GM15510 (cell line): ENCODE measurements around the gene BIK.

Source experiments
- POLR2A ChIP-seq: IDR thresholded peaks from 3 replicates; pipeline ENCODE4 v1.6.1; 2011; ENCODE audit warnings: borderline replicate concordance; ENCODE audit not compliant: insufficient read length; ENCODE audit errors: extremely low read depth

The BIK gene

DNA sequence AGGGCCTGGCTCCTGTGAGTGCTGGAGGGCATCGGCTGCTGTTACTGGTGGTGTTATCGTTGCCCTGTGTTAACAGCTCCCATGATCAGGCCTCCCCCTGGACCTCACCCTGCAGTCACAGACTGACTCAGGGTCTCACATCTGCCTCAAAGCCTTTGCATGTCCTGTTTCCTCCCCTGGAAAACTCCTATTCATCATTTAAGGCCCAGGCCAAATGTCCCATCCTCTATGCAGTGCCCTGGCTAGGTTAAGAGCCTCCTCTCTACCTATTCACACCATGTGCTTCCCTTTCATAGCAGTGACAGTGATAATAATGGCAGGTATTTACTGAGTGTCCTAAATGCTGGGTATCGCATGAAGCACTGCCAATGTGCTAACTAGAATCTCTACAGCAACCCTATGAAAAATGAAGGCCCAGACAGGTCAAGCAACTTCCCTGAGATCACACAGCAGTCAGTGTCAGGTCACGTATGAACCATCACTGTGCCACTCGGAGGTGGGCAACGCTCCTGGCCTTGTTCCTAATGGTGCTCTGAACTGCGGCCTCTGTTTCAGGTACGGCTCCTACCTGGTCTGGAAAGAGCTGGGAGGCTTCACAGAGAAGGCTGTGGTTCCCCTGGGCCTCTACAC, 50.1 kb downstream of the BIK start:
- no peak for TF ChIP-seq POLR2A

DNA sequence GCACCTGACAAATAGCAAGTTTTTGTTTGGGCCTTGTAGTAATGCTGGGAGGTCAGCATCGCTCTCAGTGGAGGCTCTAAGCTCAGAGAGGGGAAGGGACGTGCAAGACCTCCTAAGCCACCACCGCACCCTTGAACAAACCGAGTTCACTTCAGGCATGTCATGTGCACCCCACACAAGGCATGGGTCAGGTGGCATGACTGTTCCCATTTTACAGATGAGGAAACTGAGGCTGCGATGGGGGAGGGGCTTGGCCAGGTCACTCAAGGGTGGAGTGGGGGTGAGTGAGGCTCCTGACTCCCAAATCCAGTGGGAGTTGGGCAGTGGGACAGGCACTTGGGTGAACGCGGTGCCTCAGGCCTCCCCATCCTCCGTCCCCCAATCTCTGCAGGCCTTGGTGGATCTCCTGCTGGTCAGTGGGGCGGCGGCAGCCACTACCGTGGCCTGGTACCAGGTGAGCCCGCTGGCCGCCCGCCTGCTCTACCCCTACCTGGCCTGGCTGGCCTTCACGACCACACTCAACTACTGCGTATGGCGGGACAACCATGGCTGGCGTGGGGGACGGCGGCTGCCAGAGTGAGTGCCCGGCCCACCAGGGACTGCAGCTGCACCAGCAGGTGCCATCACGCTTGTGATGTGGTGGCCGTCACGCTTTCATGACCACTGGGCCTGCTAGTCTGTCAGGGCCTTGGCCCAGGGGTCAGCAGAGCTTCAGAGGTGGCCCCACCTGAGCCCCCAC, 52.0 kb downstream of the BIK start:
- TF ChIP-seq POLR2A = no peak

DNA sequence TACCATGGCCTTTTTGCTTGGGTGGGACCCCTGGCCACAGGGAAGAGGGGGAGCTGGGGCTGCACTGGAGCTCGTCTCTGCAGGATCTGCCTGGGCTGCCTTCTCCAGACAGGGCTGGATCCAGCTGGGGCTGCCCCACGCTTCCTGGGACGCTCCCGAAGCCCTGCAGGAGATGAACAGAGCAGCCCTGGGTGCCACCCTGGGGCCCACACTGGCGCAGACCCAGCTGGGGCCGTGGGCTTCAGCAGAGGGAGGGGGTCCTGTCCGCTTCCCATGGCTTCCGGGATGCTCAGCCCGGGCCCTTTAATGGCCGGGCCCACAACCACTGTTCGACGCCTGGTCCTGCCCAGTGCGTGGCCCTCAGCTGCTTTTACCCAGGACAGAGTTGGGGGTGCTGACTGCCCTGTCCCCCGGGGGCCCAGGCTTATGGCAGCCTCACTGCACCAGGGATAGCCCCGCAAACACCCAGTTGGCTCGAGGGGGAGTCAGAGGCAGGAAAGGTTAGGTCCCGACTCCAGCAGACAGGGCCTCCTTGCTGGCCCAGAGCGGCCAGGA, 52.8 kb downstream of the BIK start:
- no peak for TF ChIP-seq POLR2A

DNA sequence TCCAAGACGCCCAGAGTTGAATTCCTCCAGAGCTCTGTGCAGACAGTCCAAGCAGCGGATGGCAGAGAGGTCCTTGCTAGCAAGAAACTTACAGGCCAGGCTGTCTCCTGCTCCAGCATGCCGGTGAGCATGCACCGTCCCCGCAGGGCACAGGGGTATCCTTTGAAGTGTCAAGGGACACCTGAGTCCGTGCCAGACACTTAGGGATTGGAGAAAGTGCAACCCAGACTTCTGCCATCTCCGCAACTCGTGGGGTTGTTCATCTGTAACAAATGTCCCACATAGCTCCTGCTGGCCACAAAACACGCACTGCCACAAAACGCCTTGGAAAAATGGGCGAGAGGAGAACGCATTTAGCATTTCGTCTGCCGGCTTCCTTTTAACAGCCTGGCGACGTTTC, 54.1 kb downstream of the BIK start:
- TF ChIP-seq POLR2A = no peak

DNA sequence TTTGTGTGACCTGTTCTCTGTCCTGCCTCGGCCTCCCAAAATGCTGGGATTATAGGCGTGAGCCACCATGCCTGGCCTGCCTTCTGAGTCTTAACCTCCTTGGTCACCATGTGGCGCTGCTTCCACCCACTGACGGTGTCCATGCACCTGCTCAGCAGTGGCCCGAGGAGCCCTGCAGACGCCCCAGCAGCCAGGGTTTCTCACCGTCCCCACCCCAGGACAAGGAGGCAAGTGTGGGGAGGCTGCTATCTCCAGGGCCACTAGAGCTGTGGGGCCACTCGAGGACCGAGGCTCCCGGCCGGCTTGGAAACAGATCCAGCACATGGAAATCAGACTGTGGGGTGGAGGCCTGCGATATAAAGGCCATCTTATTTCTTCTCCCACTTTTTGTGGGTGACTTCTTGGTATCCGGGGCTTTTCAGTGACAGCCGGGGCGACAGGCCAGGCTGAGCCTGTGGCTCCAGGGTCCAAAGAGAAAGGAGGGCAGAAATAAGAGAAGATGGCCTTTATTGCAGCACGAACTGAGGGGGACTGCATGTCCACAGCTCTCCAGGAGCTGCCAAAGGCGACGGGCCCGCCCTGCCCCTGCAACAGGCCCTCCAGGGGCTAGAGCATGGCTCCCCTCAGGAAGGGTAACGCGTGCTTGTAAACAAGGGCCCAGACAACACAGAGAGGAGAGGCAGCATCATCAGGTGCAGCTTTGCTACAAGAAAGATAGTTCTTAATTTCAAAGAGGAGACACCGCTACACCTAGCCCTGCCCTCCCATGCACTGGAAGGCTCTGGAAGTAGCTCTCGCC, 55.8 kb downstream of the BIK start:
- no peak for TF ChIP-seq POLR2A

DNA sequence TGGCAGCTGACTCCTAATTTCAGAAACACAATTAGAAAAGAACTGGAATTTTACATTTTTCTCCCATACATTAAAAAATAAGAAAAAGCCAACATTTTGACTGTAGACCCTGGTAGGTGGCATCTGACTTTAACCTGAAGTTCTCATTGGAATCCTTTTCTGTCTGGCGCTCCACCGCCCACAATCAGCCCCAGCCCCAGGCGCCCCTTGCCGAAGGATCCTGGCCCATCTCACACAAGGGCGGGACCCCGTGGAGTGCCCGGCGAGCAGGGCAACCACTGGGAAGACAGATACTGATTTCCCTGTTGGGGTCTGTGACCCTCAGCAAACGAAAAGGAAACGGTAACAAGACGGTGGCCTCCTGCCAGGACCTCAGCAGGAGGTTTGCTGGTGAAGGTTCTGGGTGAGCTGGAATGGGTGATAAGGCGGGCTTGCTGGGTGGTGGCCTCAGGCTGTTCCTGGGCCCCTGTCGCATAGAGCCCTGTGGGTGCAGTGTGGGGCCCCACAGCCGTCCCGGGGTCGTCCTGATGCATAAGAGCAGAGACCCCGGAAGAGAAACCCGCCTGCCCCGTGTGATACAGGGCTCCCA, 56.5 kb downstream of the BIK start:
- TF ChIP-seq POLR2A = no peak

DNA sequence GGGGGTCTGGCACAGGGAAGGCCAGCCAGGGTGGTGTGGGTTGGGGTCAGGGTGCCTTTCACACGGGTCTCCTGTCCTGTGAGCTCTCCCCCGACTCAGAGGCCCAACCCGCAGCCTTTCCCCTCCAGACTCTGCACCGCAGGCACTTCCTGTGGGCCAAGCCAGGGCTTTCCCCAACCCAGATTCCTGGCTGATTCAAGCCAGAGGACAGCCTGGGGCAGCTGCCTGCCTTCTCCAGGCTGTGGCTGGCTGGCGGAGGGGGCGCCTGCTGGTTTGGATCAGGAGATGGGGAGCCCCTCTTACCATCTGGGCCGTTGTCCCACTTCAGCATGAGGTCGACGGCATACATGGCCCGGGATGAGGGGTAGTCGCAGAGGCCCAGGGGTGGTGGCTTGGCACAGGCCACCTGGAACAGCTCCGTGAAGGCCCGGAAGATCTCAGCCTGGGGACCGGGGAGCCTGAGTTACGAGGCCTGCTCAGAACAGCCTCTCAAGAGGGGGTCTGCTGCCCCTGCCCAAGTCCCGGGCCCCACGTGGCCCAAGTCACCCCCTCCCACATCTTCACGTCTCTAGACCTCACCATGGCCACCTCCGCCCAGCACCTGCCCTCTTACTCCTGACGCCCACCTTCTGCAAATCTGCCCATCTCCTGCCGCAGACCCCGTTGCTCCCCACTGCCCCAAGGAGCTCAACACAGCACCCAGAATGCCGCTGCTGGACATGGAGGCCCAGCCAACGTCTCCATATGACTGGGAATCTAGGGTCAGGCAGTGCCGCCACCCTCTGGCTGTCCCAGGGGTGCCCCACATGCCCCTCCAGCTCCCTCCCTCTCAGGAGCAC, 58.1 kb downstream of the BIK start:
- TF ChIP-seq POLR2A = no peak

DNA sequence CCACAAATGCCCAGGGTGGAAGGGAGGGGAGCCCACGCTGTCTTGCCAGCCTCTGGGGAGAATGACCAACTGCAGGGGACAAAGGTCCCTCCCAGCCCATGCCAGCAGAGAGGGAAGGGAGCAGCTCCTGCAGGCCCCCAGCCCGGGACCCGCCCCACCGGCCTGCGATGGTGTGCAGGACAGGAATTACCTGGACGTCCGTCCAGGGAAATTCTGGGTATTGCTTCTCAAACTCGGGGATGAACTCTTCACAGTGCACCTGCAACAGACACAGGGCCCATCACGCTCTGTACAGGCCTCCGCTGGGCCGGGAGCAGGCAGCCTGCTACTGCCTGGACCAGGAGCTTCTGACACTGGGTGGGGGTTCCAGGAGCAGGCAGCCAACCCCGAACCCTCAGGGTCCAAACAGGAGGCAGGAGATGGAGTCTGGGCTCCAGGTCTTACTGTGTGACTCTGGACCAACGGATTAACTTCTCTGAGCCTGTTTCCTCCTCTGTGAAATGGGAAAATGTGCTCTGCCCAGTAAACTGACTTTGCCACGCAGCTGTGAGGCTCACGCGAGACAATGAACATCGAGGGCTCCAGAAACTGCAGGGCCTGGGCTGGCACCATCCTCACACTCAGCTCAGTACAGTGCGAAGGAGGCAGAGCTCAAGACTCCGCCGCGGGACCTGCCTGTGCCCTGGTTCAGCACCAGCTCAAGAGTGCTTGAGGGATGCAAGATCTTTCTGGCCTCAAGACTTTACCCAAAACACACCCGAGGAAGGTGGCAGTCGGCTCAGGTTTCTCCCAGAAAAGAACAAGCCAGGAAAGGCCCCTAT, 59.0 kb downstream of the BIK start:
- no peak for TF ChIP-seq POLR2A

DNA sequence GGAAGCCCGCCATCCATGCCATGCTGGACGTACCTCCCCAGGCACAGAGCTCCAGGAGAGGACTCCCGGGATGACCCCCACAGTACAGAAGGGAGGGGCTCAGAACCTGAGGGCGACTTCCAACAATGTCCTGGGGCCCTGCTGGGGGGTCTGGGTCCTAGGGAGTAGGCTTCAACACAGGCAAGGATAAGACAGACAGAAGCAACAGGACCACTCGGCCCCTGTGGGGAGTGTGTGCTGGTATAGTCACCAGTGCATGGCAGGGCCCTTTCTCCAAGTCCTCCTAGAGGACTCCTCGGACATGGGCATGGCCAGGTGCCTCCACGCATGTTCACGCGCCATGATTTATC, 59.6 kb downstream of the BIK start:
- no peak for TF ChIP-seq POLR2A

DNA sequence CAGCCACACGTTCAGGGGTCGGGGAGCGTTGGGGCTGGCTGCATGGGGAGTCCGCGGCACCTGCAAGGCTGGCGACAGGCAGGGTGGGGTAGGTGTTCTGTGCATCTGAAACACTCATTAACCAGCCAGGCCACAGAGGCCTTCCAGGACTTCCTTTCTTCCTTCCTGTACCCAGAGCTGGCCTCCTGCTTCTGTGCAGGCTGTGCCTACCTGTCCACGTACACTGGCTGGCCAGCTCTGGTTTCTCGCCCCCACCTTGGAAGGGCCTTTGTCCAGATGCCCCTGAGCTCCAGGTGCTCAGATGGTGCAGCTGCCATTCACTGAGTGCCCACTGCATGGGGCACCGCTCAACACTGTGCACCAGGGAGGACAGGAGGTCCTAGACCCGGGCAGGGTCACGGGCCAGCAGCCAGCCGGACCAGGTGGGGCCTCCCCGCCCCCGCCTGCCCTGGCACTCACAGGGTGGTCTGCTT, 60.5 kb downstream of the BIK start:
- TF ChIP-seq POLR2A = no peak

DNA sequence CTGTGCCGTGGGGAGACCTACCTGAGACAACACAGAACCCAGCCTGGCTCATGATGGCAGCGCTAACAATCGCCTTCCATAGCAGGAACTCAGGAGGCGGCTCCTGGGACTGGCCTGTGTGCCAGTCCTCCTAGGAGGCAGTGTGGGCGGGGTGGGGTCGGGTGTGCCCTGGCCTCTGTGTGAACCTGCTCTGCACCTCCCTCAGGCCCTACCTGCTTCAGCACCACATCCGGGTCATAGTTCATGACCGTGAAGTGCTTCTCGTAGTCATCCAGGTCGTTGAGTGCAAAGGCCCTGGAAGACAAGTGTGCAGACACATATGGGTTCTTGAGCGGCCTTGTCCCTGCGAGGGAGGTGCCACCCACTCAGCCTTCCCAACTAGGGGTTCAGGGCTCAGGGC, 61.1 kb downstream of the BIK start:
- TF ChIP-seq POLR2A = no peak

DNA sequence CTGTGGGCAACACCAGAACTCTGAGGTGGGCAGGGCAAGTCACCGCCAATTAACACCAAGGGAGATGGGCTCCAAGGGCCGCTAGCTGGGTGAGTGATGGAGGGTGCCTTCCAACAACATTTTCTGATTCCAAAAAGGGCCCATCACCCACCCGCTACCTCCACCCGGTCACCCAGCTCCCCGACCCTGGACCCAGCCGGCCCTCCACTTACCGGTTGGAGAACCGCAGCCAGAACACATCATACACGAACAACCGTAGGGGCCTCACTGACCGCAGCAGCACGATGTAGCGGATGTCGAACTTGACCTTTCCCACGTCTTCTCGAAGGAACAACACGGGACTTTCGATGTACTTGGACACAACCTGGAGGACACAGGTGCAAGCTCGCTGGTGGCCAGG, 61.6 kb downstream of the BIK start:
- no peak for TF ChIP-seq POLR2A

DNA sequence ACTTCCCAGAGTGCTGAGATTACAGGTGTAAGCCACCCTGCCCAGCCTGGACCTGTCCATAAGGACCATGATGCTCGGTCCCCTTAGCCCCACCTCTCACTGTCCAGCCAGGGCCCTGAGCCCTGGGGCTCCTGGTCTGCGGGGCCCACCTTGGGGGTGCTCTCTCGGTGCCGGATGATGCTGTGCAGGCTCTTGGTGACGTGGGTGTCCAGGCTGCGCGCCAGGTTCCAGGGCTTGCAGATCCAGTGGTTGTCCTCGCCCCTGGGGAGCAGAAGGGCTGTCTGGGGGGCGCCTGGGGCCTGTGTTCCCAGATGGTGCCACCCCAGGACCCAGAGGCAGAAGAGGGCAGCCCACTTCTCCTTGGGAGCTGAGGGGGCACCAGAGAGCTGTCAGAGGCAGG, 63.0 kb downstream of the BIK start:
- TF ChIP-seq POLR2A = no peak
